GM19351 (cell line): ENCODE measurements around the gene ERGIC1.
"Not testable (repeated sequence)": the region's sequence is repeated elsewhere in the genome, so short reads cannot be mapped to it uniquely, and the experiment has no call there.

ENCODE experiments used
- ATAC-seq: cut with Tn5 transposase; IDR thresholded peaks from one replicate; pipeline ENCODE4 v1.9.1; 2021; ENCODE audit warnings: mild to moderate bottlenecking, moderate library complexity; ENCODE audit not compliant: unreplicated experiment

Gene ERGIC1

DNA sequence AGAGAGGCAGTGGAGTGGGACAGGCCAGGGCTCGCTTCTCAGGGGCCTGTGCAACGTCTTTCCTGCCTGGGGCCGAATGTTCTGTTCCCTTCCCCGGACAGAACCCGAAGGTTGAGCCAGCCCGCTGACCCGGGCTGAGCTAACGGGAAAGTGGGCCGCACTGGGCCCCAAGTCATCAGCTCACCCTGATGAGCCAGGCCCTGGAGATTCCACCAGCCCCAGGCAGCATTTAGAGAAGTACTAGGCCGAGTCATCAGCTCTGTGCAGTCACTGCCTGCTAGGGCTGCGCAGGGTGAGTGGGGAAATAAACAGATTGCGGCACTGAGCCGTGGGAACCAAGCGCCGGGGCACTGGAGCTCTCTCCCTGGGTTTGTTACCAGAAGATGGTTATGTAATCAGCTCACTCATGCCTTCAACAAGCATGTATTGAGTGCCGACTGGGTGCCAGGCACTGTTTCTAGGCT, 33.9 kb upstream of the ERGIC1 start:
- no peak for ATAC-seq

DNA sequence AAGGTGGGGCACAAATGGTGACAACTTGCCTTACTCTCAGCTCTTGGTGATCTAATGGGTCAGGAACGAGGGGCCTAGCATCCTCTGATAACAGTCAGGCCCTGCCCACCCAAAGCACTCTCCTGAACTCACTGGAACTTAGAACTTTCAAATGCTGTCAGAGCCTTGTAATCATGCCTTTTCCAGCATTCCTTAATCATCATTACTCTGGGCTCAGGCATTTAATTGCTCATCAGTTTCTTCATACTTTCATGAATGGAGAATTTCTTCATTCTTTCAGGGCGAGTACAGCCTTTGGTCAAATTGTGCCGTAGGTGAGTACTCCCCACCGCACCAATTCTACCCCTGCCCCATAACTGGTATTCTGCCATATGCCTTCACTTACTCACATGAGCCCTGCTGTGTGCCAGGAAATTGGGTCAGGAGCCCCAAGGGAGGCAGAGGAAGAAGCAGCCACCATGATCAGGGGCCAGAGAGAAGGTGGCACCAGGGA, 32.8 kb upstream of the ERGIC1 start:
- no peak for ATAC-seq

DNA sequence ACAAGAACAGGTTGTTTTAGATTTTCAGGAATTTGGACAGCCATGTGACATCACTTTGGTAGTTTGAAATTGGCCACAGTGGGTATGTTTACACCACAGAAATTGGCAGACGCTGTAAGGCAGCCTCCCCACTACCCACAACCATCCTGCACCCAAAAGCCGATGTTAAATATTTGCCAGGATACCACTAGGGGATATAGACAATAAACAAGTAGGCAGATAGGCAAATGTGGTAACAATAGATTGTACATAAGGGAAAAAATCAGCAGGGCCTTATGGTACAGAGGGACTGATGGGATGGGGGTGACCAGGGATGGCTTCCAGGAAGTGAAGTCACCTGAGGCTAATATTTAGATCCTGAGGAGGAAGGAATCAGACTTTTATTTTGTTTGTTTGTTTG, 31.9 kb upstream of the ERGIC1 start:
- ATAC-seq: no peak

DNA sequence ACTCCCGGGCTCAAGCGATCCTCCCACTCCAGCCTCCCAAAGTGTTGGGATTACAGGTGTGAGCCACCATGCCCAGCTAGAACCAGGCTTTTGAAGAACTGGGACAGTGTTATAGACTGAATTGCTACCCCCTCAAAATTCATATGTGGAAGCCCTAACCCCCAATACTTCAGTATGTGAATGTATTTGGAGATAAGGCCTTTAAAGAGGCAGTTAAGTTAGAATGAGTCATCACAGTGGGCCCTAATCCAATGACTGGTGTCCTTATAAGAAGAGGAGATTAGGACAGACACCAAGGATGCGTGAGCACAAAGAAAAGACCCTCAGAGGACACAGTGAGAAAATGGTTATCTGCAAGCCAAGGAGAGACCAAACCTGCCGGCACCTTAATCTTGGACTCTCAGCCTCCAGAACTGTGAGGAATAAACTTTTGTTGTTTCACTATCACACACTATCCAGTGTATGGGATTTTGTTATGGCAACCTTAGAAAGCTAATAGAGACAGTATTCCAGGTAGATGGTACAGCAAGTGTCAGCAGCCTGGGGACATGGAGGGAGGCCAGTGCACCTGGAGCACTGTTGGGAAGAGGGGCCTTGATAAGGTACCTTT, 31.4 kb upstream of the ERGIC1 start:
- ATAC-seq: no peak

DNA sequence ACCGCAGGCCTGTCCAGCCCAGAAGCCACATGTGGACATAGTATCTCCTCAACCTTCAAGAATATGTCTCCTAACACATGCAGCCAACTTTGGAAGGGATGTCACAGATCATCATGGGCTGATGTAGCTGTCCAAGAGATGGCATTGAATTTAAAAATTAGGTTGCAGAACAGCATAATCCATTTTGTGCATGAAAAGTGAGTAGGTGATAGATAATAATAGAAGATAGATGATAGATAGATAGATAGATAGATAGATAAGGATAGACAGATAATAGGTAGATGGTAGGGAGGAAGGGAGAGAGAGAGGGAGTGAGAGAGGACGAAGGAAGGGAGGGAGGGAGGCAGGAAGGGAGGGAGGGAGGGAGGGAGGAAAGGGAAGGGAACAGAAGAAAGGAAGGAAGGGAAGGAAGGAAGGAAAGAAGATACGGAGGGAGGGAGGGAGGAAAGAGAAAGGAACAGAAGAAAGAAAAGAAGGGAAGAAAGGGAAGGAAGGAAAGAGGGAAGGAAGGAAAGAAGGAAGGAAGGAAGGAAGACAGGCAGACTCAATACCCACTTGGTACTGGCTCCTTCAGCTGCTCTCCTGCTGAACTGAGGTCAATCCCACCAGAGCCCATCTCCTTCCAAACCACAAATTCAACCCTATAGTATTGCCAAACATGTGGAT, 28.9 kb upstream of the ERGIC1 start:
- no peak for ATAC-seq

DNA sequence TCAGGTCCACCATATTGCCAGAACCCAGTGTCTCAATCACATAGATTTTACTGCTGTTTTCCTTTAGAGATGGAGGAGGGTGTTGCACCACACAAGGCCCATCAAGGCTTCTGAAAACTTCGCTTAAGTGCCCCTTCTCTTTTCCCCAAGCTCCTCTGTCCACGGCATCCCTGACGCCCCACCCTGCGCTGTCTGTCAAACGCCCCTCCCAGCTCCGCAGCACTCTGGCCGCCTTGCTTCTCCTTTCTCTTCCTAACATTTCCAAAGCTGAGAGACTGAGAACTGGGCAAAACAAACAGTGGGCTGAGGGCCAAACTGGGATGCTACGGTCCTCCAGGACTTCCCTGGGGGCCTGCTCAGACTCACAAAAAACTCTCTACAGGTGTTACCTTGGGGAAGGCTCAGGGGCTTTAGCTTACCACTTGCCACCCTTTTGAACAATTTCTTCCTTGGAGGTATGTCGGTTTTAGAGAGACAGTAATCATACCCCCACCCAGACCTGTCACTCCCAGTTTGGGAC, 28.3 kb upstream of the ERGIC1 start:
- no peak for ATAC-seq

DNA sequence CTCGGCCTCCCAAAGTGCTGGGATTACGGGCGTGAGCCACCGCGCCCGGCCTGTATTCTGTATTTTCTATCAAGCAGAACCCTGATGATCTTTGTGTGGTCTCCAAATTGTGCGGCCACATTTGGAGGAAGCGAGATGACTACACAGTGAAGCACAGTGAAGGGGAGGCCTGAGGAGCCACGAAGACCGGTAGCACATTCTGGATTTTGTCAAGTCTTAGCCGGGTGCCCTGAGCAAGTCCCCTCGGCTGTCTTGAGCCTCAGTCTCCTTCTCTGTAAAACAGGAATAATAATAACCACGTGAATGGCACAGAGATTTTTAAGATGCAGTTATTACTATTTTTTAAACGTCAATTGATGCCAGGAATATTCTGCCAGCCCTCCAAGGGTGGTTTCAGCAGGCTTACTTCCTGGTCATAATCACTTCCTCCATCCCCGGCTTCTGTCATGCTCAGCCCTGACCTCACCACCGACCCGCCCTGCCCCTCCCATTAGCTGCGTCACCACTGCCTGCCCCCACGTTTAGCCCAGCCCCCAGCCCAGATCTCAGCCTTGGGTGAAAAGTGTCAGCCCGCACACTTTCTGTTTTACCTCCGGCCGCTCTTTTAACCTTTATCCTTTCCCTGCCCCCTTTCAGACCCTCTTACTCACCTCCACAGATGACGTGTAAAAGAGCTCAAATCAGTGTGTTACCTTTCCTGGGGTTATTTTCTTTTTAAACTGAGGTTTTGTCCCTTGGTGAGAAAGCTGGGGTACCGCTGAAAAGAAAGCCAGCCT, 27.0 kb upstream of the ERGIC1 start:
- peak; percentile 99 for ATAC-seq

DNA sequence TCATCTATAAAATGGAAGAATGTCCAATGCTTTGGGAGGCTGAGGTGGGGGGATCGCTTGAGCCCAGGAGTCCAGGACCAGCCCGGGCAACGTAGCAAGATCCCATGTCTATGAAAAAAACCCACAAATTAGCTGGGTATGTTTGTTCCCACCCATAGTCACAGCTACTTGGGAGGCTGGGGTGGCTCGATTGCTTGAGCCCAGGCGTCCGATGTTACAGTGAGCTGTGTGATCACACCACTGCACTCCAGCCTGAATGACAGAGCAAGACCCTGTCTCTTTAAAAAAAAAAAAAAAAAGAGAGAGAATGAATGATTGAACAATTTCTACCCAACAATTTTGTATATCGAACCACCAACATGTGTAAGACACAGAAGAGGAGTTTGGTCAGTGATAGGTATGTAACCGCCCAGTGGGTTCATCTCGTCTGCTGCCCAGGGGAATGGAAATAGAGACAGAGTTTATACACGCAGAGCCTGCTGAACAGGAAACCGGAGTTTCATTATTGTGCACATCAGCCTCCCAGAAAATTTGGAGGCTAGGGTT, 26.2 kb upstream of the ERGIC1 start:
- ATAC-seq: no peak

DNA sequence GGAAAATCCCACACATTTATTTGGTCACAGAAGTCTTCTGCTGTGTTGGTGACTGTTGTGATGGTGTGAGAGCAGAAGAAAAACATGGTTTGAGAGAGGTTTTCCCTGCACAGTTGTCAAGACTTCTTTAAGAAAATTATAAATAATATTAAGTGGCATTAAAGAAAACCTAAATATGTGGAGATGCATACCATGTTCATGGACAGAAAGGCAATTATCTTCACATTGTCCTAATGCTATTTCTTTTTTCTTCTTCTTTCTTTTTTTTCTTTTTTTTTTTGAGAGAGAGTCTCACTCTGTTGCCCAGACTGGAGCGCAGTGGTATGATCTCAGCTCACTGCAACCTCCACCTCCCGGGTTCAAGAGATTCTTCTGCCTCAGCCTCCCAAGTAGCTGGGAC, 24.3 kb upstream of the ERGIC1 start:
- ATAC-seq: no peak

DNA sequence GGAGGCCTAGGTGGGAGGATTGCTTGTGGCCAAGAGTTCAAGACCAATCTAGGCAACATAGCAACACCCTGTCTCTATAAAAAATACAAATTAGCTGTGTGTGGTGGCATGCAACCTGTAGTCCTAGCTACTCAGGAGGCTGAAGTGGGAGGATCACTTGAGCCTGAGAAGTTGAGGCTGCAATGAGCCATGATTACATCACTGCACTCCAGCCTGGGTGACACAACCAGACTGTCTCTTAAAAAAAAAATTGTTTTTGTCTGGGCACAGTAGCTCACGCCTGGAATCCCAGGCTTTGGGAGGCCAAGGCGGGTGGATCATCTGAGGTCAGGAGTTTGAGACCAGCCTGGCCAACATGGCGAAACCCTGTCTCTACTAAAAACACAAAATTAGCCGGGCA, 23.1 kb upstream of the ERGIC1 start:
- not testable (repeated sequence) for ATAC-seq

DNA sequence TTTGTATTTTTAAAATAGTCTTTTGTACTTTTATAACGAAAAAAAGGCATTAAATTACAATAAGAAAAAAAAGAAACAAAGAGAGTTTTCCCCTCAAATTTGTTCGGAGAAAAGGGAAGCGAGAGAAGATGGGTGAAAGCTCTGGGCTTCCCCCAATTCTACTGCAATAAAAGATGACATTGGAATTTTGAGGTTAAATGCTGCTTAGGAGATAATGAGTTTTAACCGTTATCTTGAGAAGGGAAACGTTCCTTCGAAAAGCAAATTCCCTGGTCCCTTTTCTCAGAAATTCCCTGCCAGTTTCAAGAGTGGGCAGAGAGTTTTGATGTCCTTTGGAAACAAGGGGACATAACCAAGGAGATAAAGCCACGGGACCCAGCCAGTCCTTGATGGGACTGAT, 18.4 kb upstream of the ERGIC1 start:
- ATAC-seq: no peak

DNA sequence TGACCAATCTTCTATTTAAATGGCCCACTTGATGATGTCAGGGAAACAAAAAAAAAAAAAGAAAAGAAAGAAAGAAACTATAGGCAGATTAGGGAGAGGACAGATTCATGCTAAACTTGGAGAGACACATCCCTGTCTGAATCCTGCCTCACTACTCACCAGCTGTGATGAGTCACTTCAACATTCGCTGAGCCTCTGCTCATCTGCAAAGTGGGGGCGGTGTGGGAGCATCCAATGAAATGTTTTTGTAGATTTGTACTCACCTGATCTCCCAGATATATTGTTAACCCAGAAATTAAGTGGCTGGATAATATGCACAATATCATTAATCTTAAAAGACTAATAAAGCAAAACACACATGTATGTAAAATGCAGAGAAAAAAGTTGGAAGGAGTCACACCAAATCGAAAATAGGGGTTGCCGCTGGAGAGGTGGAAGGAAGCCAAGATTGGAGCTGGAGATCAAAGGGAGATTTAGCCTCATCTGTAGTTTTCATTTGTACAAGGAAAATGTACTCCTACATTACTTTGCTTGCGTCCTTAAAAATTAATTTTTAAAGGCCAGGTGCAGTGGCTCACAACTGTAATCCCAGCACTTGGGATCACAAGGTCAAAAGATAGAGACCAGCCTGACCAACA, 17.0 kb upstream of the ERGIC1 start:
- no peak for ATAC-seq

DNA sequence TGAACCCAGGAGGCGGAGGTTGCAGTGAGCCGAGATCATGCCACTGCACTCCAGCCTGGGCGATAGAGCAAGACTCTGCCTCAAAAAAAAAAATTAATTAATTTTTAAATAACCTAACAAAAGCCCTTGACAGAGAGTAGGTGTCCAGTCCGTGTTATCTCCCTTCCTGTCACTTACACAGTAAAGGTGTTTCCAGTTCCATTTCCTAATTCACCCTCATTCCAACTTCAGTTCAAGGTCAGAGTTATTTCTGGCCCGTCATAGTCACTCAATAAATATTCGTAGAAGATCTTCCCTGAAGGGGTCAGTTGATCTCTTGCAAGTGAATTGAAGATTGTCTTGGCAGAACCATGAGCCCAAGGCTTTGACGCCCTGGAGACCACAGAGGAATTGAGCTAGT, 16.4 kb upstream of the ERGIC1 start:
- no peak for ATAC-seq

DNA sequence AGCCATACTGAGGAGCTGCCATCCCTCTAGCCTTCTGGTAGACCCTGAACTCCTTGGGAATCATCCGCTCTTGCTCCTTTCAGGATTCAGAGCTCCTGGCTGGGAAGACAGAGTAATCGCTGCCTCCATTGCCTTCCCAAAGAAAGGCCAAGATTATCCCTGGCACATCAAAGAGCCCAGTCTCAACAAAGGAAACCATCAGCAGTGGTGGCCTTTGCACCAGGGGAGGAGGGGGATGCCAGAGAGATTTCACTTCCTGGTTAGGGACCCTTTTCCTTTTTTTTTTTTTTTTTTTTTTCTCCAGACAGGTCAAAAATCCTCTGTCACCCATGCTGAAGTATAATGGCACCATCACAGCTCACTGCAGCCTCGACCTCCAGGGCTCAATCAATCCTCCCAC, 16.0 kb upstream of the ERGIC1 start:
- ATAC-seq: no peak

DNA sequence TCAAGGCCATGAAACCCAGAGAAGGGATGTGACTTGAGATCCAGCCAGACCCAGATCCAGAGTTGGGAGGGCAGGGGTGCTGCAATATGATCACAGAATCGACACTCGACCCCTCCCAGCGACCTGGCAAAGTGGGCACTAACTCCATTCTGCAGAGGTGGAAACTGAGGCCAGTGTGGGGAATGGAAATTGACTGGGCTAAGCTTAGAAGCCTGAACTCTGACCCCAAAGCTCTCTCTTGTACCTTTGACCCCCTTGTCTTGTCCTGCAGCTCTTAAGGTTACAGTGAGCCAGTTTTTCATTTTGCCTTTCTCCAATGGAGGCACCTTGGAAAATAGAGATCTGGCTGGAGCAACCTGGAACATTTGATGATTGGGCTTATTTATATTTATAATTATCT, 14.5 kb upstream of the ERGIC1 start:
- no peak for ATAC-seq

DNA sequence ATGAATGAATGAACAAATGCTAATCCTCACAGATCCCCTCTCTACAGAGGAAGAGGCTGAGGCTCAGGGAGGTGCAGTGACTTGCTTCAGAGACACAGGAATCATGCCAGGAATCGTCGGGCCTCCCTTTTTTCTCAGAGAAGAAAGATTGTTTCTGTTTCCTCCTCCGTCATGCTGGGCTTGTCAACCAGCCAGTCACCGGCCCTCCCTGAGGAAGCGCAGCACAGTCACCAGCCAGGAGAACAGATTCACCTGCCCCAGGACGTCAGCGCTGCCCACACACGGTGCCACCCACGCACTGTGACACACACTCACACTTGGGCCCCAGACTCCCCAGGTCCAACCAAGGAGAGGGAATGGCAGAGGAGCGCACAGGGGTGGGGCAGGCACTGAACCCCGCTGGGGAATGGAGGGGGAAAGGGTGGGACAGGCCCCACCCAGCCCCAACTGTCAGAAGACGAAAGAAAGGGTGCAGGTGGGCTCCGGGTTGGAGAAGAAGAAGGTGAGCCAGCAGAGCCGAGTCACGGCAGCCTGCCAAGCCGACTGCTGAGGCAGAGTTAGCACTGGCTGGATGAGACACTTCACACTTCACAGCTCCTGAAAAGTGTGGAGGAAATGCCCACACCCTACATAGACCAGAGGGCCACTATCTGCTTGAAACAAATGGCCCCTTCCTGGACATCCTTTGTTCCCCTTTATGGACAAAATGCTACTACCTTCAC, 13.8 kb upstream of the ERGIC1 start:
- no peak for ATAC-seq

DNA sequence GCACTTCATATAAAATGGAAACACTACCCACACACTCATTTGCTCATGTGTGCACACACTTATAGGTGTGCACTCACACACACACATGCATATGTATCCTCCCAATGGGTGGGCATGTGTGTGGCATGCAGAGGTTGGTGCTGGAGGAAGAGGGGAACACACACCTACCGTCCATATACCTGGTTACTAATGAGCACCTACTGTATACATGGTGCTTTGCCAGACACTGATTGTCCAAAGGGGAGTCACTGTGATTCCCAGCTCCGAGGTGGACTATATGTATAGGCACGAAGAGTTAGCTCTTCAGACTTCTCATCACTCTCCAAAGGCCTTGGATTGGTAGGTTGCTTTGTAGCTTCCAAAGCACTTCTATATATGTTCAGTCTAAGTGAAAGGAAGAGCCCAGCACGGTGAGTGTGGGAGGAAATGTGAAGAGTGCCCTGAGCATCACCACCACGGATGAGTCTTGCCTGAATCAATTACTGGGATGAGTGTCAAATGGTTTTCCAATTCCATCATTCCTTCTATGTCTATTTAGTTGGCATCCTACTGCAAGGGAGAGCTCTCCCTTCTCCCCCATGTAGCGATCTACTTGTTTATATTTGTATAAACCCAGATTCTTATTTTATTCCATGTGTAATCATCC, 12.6 kb upstream of the ERGIC1 start:
- no peak for ATAC-seq

DNA sequence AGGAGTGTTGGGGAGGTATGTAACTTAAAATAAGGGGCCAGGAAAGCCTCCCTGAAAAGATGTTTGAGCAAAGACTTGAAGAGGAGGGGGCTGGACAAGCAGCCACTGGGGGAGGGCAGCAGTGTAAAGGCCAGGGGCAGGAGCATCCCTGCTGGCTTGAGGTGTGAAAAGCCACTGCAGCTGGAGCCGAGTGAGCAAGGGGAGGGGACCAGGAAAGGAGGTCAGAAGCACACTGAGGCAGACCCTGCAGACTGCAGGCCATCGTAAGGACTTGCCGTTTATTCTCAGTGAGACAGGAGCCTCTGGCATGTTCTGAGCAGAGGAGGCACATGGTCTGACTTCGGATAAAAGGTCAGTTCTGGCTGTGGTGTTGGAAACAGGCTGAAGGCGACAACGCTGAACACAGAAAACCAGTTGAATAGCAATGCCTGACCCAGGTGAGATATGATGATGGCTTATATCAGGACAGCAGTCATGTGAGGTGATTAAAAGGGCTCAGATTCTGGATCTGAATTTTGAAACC, 10.2 kb upstream of the ERGIC1 start:
- ATAC-seq: no peak

DNA sequence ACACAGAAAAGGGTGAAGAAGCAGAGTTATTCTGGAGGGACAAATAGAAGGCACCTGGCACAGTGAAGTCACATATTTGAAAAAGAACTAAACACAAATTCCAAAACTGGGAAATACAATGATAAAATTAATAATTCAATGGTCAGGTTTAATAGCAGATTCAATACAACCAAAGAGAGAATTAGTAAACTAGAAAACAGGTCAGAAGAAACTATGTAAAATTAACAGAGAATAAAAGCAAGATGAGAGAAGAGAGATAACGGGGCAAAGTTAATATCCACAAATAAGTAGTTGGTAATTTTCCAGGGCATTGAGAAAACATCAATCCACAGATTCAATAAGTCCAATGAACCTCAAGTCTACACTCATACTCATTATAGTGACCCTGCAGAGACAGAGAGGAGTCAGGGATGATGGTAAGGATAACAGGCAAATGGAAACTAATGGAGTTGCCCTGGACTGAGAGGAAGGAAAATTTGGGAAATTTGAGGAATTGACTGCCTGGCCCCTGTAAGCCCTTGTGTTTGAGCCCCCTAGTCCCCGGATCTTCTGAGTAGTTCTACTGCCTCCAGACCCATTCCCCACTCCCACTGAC, 8.3 kb upstream of the ERGIC1 start:
- ATAC-seq: no peak
